A673 (cell line): ENCODE results near the gene SPAG6. TPM values are rescaled to one million over a fixed set of nuclear protein-coding genes. Genes with fewer than 3 reads are reported as not detected.

Experiments used
- BruUV-seq: library from RNA; stranded (reverse); fragments of 400-500 nt; replicated peaks from 2 replicates; lab custom pipeline; 2021; lab: Mats Ljungman, UMichigan
- CTCF ChIA-PET: fragments of 300-600 bp; sonication (Branson Sonifier 250); formaldehyde crosslinking; loops from one replicate; lab custom pipeline; 2022; ENCODE audit warnings: antibody characterized with exemption; lab: Charles Lee
- POLR2A ChIA-PET: fragments of 300-600 bp; sonication (Branson Sonifier 250); formaldehyde crosslinking; loops from one replicate; lab custom pipeline; 2022; ENCODE audit warnings: antibody characterized with exemption; ENCODE audit not compliant: low non-redundant PET; lab: Charles Lee
- DNase-seq: peaks from one replicate; pipeline ENCODE4 v3.0.0-alpha.2; 2015; ENCODE audit warnings: low spot score
- H3K27ac ChIP-seq: fragments of 200-600 bp; sonication (generic); 2 replicates; pipeline ENCODE4 v1.5.1; 2016; ENCODE audit warnings: mixed run types, low read depth, mild to moderate bottlenecking, mixed read lengths, antibody characterized with exemption, low read length; ENCODE audit not compliant: poor library complexity, severe bottlenecking
- H3K27me3 ChIP-seq: fragments of 200-600 bp; sonication (generic); replicated peaks from 2 replicates; pipeline ENCODE4 v1.6.1; 2017; ENCODE audit warnings: mixed run types, low read depth, mild to moderate bottlenecking, mixed read lengths, antibody characterized with exemption, low read length; ENCODE audit not compliant: insufficient read depth, poor library complexity
- H3K36me3 ChIP-seq: fragments of 200-600 bp; sonication (generic); 2 replicates; pipeline ENCODE4 v1.6.1; 2016; ENCODE audit warnings: mixed run types, mild to moderate bottlenecking, mixed read lengths, antibody characterized with exemption, low read length; ENCODE audit not compliant: insufficient read depth, poor library complexity, severe bottlenecking
- H3K4me1 ChIP-seq: fragments of 200-600 bp; sonication (generic); 2 replicates; pipeline ENCODE4 v1.6.1; 2017; ENCODE audit warnings: mixed run types, mild to moderate bottlenecking, mixed read lengths, antibody characterized with exemption, low read length; ENCODE audit not compliant: insufficient read depth, poor library complexity, severe bottlenecking
- H3K4me3 ChIP-seq: fragments of 200-600 bp; sonication (generic); 2 replicates; pipeline ENCODE4 v1.5.1; 2016; ENCODE audit warnings: low read depth, mixed run types, mild to moderate bottlenecking, mixed read lengths, low read length; ENCODE audit not compliant: poor library complexity, severe bottlenecking
- H3K9me3 ChIP-seq: fragments of 200-600 bp; sonication (generic); 2 replicates; pipeline ENCODE4 v1.6.1; 2016; ENCODE audit warnings: mixed run types, low read depth, mild to moderate bottlenecking, mixed read lengths, antibody characterized with exemption, low read length; ENCODE audit not compliant: poor library complexity, severe bottlenecking
- CTCF ChIP-seq: fragments of 300-800, 200-600 bp; sonication (generic); conservative IDR thresholded peaks from 2 replicates; pipeline ENCODE4 v1.5.1; 2017; ENCODE audit warnings: low read depth, mild to moderate bottlenecking, antibody characterized with exemption, low read length, moderate library complexity, mixed read lengths
- EZH2 ChIP-seq: fragments of 200-600 bp; sonication (generic); IDR thresholded peaks from 2 replicates; pipeline ENCODE4 v1.6.1; 2017; ENCODE audit warnings: borderline replicate concordance, low read depth, mild to moderate bottlenecking, mixed read lengths, antibody characterized with exemption, low read length; ENCODE audit not compliant: poor library complexity, severe bottlenecking
- intact Hi-C: fragments of 100-400 bp; cut with micrococcal nuclease; formaldehyde crosslinking; loops from one replicate; pipeline ENCODE4 v1.10.0; 2022; ENCODE audit not compliant: unreplicated experiment
- total RNA-seq: library from RNA; stranded (reverse); gene quantifications from 2 replicates; pipeline ENCODE4 v1.2.3, GENCODE V29; 2021

Gene SPAG6
- total RNA-seq, 1 experiment from 2014 or later = 0.39 TPM

- intact Hi-C loops = loop anchor here (2.0 kb wide), 1 partner anchor 115 kb away; the partner anchor contains the start of gene BMI1
- Histone ChIP-seq H3K27me3 (no peaks in the 10 kb centered on the region), H3K4me3 (no peak overlapping the region), H3K9me3 (no peaks in the 10 kb centered on the region), H3K27ac (no peak overlapping the region), H3K36me3 (no peaks in the 10 kb centered on the region), H3K4me1 (peaks cover 15% of the 10 kb centered on the region)
- DNase-seq = no peak
- TF ChIP-seq CTCF (no peak), EZH2 (no peak)
- BruUV-seq = no TSS peak
- CTCF ChIA-PET = no interaction called here
- POLR2A ChIA-PET = no interaction called here
Observed at GRCh38 chr10:22435650-22436049, 90.4 kb downstream of the SPAG6 start.

GRCh38 chr10:22436526-22436892 lies 91.2 kb downstream of the SPAG6 start:
- TF ChIP-seq EZH2 (no peak), CTCF (no peak)
- H3K4me1 ChIP-seq = peaks cover 15% of the 10 kb centered on the region
- intact Hi-C loops = loop anchor here (2.0 kb wide), 1 partner anchor 116 kb away; the partner anchor contains the start of gene BMI1
- no peaks in the 10 kb centered on the region for H3K36me3 ChIP-seq
- CTCF ChIA-PET = no interaction called here
- TSS peak; percentile 84 for BruUV-seq
- H3K4me3 ChIP-seq = peak overlapping the region; percentile 60
- POLR2A ChIA-PET = no interaction called here
- H3K9me3 ChIP-seq = no peaks in the 10 kb centered on the region
- peak overlapping the region; percentile 87 for H3K27ac ChIP-seq
- no peak for DNase-seq
- H3K27me3 ChIP-seq = no peaks in the 10 kb centered on the region

GRCh38 chr10:22436893-22437619 lies 91.8 kb downstream of the SPAG6 start:
- Histone ChIP-seq H3K9me3 (no peaks in the 10 kb centered on the region), H3K27ac (peak overlapping the region; percentile 87), H3K36me3 (no peaks in the 10 kb centered on the region), H3K27me3 (no peaks in the 10 kb centered on the region), H3K4me3 (peak overlapping the region; percentile 60), H3K4me1 (peaks cover 15% of the 10 kb centered on the region)
- ChIA-PET POLR2A (no interaction called here), CTCF (no interaction called here)
- peak; percentile 95 for DNase-seq
- BruUV-seq = no TSS peak
- intact Hi-C loops = loop anchor here (2.0 kb wide), 1 partner anchor 116 kb away; the partner anchor contains the start of gene BMI1
- TF ChIP-seq CTCF = no peak
- no peak for TF ChIP-seq EZH2
